Cardiac septum (tissue), 1 donor: ENCODE data around the gene CFHR3. TPM values are rescaled to one million over a fixed set of nuclear protein-coding genes. Genes with fewer than 3 reads are reported as not detected.
"Not testable (repeated sequence)": the region's sequence is repeated elsewhere in the genome, so short reads cannot be mapped to it uniquely, and the experiment has no call there.

Experiments used
- DNase-seq: peaks from one replicate; pipeline ENCODE4 v3.0.0-alpha.2; 2020; ENCODE audit warnings: low spot score
- intact Hi-C: fragments of 100-400 bp; cut with DNase I; formaldehyde crosslinking; loops from one replicate; pipeline ENCODE4 v1.14.0; 2022
- total RNA-seq: library from RNA; stranded (reverse); fragmentation: NEBNext Ultra II Directional; extraction: Animal tissue kit (Norgen Biotek cat#: 25700); gene quantifications from one replicate; pipeline ENCODE4 v1.2.1, GENCODE V29; 2021
- donor health status: DM: no; HTN: no; CAD: no.

Gene CFHR3
- total RNA-seq, 1 donor from 2014 or later = not detected

DNA sequence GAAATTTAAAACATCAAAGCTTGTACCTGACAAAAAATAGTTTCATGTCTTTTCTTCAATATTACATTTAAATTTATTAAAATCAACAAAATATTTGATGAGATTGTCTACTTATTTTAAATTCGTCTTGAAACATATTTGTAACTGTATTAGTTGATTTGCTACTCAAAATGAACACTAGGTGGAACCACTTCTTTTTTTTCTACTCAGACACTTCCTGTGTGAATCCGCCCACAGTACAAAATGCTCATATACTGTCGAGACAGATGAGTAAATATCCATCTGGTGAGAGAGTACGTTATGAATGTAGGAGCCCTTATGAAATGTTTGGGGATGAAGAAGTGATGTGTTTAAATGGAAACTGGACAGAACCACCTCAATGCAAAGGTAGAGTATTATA, 53.2 kb downstream of the CFHR3 start:
- DNase-seq, intact Hi-C loops: not testable (repeated sequence)

Other genes with a start within 250 kb of the CFHR3 start
- gene KCNT2, start 166.4 kb upstream of the CFHR3 start, total RNA-seq = 2.1 TPM
- 58.0 TPM for gene CFH, start 122.8 kb upstream of the CFHR3 start, total RNA-seq
- gene CFHR1, start 44.9 kb downstream of the CFHR3 start, total RNA-seq = not detected
- not detected for gene CFHR4, start 113.2 kb downstream of the CFHR3 start, total RNA-seq
- not detected for gene CFHR2, start 168.9 kb downstream of the CFHR3 start, total RNA-seq
- not detected for gene CFHR5, start 202.7 kb downstream of the CFHR3 start, total RNA-seq